ENCODE data around the gene HK3. TPM values are rescaled to one million over a fixed set of nuclear protein-coding genes. Genes with fewer than 3 reads are reported as not detected.

Gene HK3
- total and polyA plus RNA-seq, 9 of the 15 experiments (the other 6 are each of a cell fraction or from before 2014, with no cell fraction given) = 0.16 TPM; not detected in 8

DNA sequence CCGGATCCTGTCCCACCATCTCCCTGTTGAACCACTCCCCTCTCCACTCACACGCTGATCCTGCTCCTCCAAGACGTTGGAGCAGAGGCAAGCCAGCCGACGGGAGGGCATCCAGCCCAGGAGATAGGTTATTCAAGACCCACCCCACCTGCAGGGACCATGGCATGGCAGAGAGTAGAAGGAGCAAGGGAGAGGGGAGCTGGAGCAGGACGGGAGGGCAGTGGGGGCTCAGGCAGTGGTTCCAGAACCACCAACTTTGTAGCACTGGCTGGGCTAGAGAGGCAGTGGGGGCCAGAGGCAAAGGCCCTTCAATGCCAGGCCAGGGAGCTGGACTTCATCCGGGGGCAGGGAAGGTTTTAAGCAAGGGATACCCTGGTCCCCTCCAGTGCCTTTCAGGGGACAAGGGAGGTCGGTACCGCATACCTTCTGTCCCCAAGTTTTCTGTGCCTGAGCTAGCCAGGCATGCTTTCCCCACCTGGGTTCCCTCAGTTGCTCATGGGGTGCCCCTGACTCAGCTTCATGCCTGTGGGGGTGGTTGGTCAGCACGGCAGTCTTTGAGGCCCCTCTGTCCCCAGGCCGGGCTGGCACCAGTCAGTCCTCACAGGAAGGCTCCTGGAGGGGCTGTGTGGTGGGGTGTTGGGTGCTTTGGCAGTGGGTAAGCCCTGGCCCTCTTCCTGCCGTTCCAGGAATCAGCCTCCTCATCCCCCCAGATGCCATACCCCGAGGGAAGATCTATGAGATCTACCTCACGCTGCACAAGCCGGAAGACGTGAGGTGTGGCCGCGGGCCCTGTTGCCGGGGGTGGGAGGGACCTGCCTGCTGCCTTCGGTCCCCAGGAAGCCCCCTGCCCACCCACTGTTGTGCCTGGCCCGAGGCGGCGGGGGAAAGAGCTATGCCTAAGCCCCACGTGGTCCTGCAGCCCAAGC lies 22.4 kb downstream of the HK3 start:
- H3K79me2 ChIP-seq (ENCODE audit: control insufficient read depth, insufficient read depth, low read length) = no peaks in the 10 kb centered on the region
- intact Hi-C loops (cut with micrococcal nuclease) (no loop called here), in situ Hi-C loops (cut with MboI) (no loop called here)
- peaks cover 18% of the 10 kb centered on the region for H4K20me1 ChIP-seq (replicated peaks; ENCODE audit: control insufficient read depth, insufficient read depth, low read length)
- BruUV-seq (replicated peaks) = no TSS peak
- H3K9me1 ChIP-seq (ENCODE audit: control insufficient read depth, insufficient read depth, low read length) = peaks cover 4% of the 10 kb centered on the region
- no peak for FAIRE-seq
- no peaks in the 10 kb centered on the region for H3K9me3 ChIP-seq (replicated peaks; ENCODE audit: control insufficient read depth, insufficient read depth, low read depth, low read length)
- CTCF ChIA-PET (ENCODE audit: low intra/inter-chr PET ratio) = no interaction called here
- H3K36me3 ChIP-seq (ENCODE audit: control insufficient read depth, insufficient read depth, low read length) = no peaks in the 10 kb centered on the region
- POLR2A ChIA-PET = interaction anchor here (0.7 to 1.2 kb wide), 3 partner anchors 14 to 147 kb away, joined by 3 to 4 read pairs (median 3); no protein-coding TSS in a partner anchor
- no peak for ATAC-seq
- H2AFZ ChIP-seq (ENCODE audit: low read depth, low read length) = no peak overlapping the region
- WGBS (ENCODE audit: insufficient coverage, low coverage, missing lambda C conversion rate) = 3% methylated on average over 17 of the region's 24 CpGs
- H3K4me1 ChIP-seq (replicated peaks in 1 of 2; ENCODE audit: control insufficient read depth in 2 of 2, insufficient read depth in 2 of 2, low read length in 2 of 2) = peaks cover 0 to 58% of the 10 kb centered on the region in 2 experiments; a peak in 2 of 5 replicates
- H3K27ac ChIP-seq (ENCODE audit: extremely low read depth, low read depth, low read length) = no peak overlapping the region
- no peak overlapping the region for H3K4me3 ChIP-seq
- no peak for DNase-seq (ENCODE audit: extremely low read depth in 1 of 4, low spot score in 3 of 4)
- H3K4me2 ChIP-seq (ENCODE audit: insufficient read depth, low read length) = no peak overlapping the region
- H3K27me3 ChIP-seq (ENCODE audit: control insufficient read depth in 2 of 2, insufficient read depth in 2 of 2, low read length in 2 of 2) = peaks cover 69 to 85% of the 10 kb centered on the region in 2 experiments
- no peak overlapping the region for H3K9ac ChIP-seq (ENCODE audit: insufficient read depth in 1 of 2, low read depth in 2 of 2, low read length in 2 of 2)
- no peak for TF ChIP-seq ERF (CRISPR knock-in tag; IDR thresholded peaks at IDR 0.05)
- no peak for TF ChIP-seq SP2 (IDR thresholded peaks at IDR 0.05; ENCODE audit: extremely low read depth, low read depth, low read length, poor library complexity, severe bottlenecking)
- no peak for TF ChIP-seq TAF15 (IDR thresholded peaks at IDR 0.05; ENCODE audit: low read depth, low read length)
- no peak for TF ChIP-seq PURB (CRISPR knock-in tag; IDR thresholded peaks at IDR 0.05; ENCODE audit: low read depth)
- no peak for TF ChIP-seq PTBP1 (IDR thresholded peaks at IDR 0.05; ENCODE audit: low read depth, low read length)
- no peak for TF ChIP-seq SMARCA4 (IDR thresholded peaks at IDR 0.05)
- TF ChIP-seq CHD1 (IDR thresholded peaks at IDR 0.05; ENCODE audit: low read length) = no peak
- no peak for TF ChIP-seq SMAD4 (CRISPR knock-in tag; conservative IDR thresholded peaks at IDR 0.05)
- TF ChIP-seq RBFOX2 (IDR thresholded peaks at IDR 0.05; ENCODE audit: low read depth, low read length) = no peak
- no peak for TF ChIP-seq IFI16 (CRISPR knock-in tag; IDR thresholded peaks at IDR 0.05)
- TF ChIP-seq CEBPG (CRISPR knock-in tag; IDR thresholded peaks at IDR 0.05) = no peak
- TF ChIP-seq CEBPG (tag; conservative IDR thresholded peaks at IDR 0.05 in 1 of 2, IDR thresholded peaks at IDR 0.05 in 1 of 2) = no peak
- no peak for TF ChIP-seq ILF3 (IDR thresholded peaks at IDR 0.05; ENCODE audit: borderline replicate concordance)
- no peak for TF ChIP-seq CTCFL (IDR thresholded peaks at IDR 0.05; ENCODE audit: borderline replicate concordance, insufficient read depth, low read depth, low read length, poor library complexity, severe bottlenecking)
- TF ChIP-seq MXI1 (IDR thresholded peaks at IDR 0.05; ENCODE audit: low read depth, low read length) = no peak
- TF ChIP-seq ZNF551 (CRISPR knock-in tag; IDR thresholded peaks at IDR 0.05) = no peak
- no peak for TF ChIP-seq ZNF23 (CRISPR knock-in tag; IDR thresholded peaks at IDR 0.05)
- TF ChIP-seq KDM2B (CRISPR knock-in tag; IDR thresholded peaks at IDR 0.05) = no peak

All from K562 (cell line).